ENCODE results near the gene CHMP2B. TPM values are rescaled to one million over a fixed set of nuclear protein-coding genes. Genes with fewer than 3 reads are reported as not detected.
"Not testable (repeated sequence)": the region's sequence is repeated elsewhere in the genome, so short reads cannot be mapped to it uniquely, and the experiment has no call there.

CHMP2B gene
- total RNA-seq, 1 experiment from 2014 or later, result 54.3 TPM

- DNase-seq (ENCODE audit: low read depth, low spot score) (peak; percentile 46), ATAC-seq (peak; percentile 84)
- Histone ChIP-seq H3K4me1 (ENCODE audit: control insufficient read depth in 1 of 2, insufficient read depth in 2 of 2, low read length in 2 of 2) (no peaks in the 10 kb centered on the region), H3K36me3 (ENCODE audit: control insufficient read depth in 1 of 2, insufficient read depth in 2 of 2, low read length in 2 of 2) (no peaks in the 10 kb centered on the region), H4K20me1 (ENCODE audit: insufficient read depth) (no peaks in the 10 kb centered on the region), H3K9me2 (ENCODE audit: insufficient read depth) (no peaks in the 10 kb centered on the region), H3K4me2 (ENCODE audit: low read length) (no peak overlapping the region), H3K9ac (ENCODE audit: low read length) (no peak overlapping the region), H3K9me3 (ENCODE audit: control insufficient read depth in 1 of 2, insufficient read depth in 1 of 2, low read depth in 1 of 2, low read length in 2 of 2) (no peaks in the 10 kb centered on the region), H2AFZ (ENCODE audit: low read depth, low read length, poor library complexity, severe bottlenecking) (peak overlapping the region; percentile 87), H3K79me2 (ENCODE audit: insufficient read depth, low read length) (no peaks in the 10 kb centered on the region), H3K27me3 (ENCODE audit: insufficient read depth, low read length) (no peaks in the 10 kb centered on the region), H3K4me3 (replicated peaks in 1 of 2; ENCODE audit: low read depth in 1 of 2, low read length in 2 of 2) (no peak overlapping the region), H3K27ac (ENCODE audit: low read depth, low read length) (no peak overlapping the region)
- BruUV-seq (replicated peaks), result no TSS peak
- ChIA-PET CTCF (interaction anchor here (0.7 to 3.3 kb wide), 10 partner anchors 10 to 815 kb away, joined by 3 to 26 read pairs (median 4); no protein-coding TSS in a partner anchor), RAD21 (ENCODE audit: low non-redundant PET in 1 of 2, low total read pairs in 2 of 2, uncharacterized antibody in 2 of 2, unreplicated experiment in 2 of 2) (interaction anchor here in 1 of 2 experiments (0.9 kb wide), 1 partner anchor 205 kb away, joined by 3 read pairs; no protein-coding TSS in a partner anchor), POLR2A (no interaction called here)
- TF ChIP-seq CTCF (IDR thresholded peaks at IDR 0.05 in 2 of 3, conservative IDR thresholded peaks at IDR 0.05 in 1 of 3; ENCODE audit: borderline replicate concordance in 1 of 3, insufficient read depth in 1 of 3, low read depth in 2 of 3, low read length in 2 of 3), result peak; percentile 50 to 72 (median 62); a peak in 5 of 6 replicates
- no peak for TF ChIP-seq ELF1 (IDR thresholded peaks at IDR 0.05; ENCODE audit: borderline replicate concordance, low read depth)
- TF ChIP-seq RAD21 (IDR thresholded peaks at IDR 0.05; ENCODE audit: low read depth), result peak; percentile 80
- intact Hi-C loops (cut with micrococcal nuclease), result loop anchor here (1.0 kb wide), 2 partner anchors 206 to 705 kb away; no protein-coding TSS in a partner anchor
Measured at GRCh38 chr3:87298111-87298718, 71.1 kb downstream of the CHMP2B start.

DNA sequence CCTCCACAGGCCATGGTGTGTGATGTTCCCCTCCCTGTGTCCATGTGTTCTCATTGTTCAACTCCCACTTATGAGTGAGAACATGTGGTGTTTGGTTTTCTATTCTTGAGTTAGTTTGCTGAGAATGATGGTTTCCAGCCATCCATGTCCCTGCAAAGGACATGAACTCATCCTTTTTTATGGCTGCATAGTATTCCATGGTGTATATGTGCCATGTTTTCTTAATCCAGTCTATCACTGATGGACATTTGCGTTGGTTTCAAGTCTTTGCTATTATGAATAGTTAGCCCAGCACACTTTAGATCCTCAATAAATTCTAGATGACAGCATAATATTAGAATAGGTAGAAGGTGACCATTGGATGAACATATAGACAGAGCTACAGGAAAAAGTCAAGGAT lies 77.9 kb downstream of the CHMP2B start:
- H3K36me3 ChIP-seq (ENCODE audit: control insufficient read depth in 1 of 2, insufficient read depth in 2 of 2, low read length in 2 of 2); H3K9me3 ChIP-seq (ENCODE audit: control insufficient read depth in 1 of 2, insufficient read depth in 1 of 2, low read depth in 1 of 2, low read length in 2 of 2); H3K9ac ChIP-seq (ENCODE audit: low read length); H3K27me3 ChIP-seq (ENCODE audit: insufficient read depth, low read length); ATAC-seq; DNase-seq (ENCODE audit: low read depth, low spot score); RAD21 ChIA-PET (ENCODE audit: low non-redundant PET in 1 of 2, low total read pairs in 2 of 2, uncharacterized antibody in 2 of 2, unreplicated experiment in 2 of 2); H3K27ac ChIP-seq (ENCODE audit: low read depth, low read length); H3K4me3 ChIP-seq (replicated peaks in 1 of 2; ENCODE audit: low read depth in 1 of 2, low read length in 2 of 2); BruUV-seq (replicated peaks); H3K4me2 ChIP-seq (ENCODE audit: low read length); H3K79me2 ChIP-seq (ENCODE audit: insufficient read depth, low read length); intact Hi-C loops (cut with micrococcal nuclease); POLR2A ChIA-PET; H4K20me1 ChIP-seq (ENCODE audit: insufficient read depth); H2AFZ ChIP-seq (ENCODE audit: low read depth, low read length, poor library complexity, severe bottlenecking); H3K4me1 ChIP-seq (ENCODE audit: control insufficient read depth in 1 of 2, insufficient read depth in 2 of 2, low read length in 2 of 2); H3K9me2 ChIP-seq (ENCODE audit: insufficient read depth): not testable (repeated sequence)
- CTCF ChIA-PET, result interaction anchor here (0.9 kb wide), 1 partner anchor 700 kb away, joined by 3 read pairs; no protein-coding TSS in a partner anchor

Small RNAs within 50 kb of the gene (microRNA-seq; reads per million reads assigned to microRNA genes)
- not detected for gene MIR4795 (ENCODE audit: borderline number of aligned reads)

Other genes starting within 250 kb of the CHMP2B start
- 0.10 TPM for gene VGLL3, start 236.2 kb upstream of the CHMP2B start, total RNA-seq (2021; ENCODE audit: unreplicated experiment)
- gene POU1F1, start 49.3 kb downstream of the CHMP2B start, total RNA-seq (2021; ENCODE audit: unreplicated experiment), result not detected

All from HCT116 (cell line).